Neural cell (in vitro differentiated cells): Measurements from ENCODE around the gene MEAK7. TPM values are rescaled to one million over a fixed set of nuclear protein-coding genes. Genes with fewer than 3 reads are reported as not detected.

ENCODE experiments used
- H2AFZ ChIP-seq: fragments of 200-600, 300-800 bp; sonication (generic), shearing (Covaris generic); 2 replicates; pipeline ENCODE4 v1.6.0; 2014; ENCODE audit warnings: low read depth, mild to moderate bottlenecking, antibody characterized with exemption, low read length, moderate library complexity
- H3F3A ChIP-seq: fragments of 200-600 bp; shearing (Covaris generic); 2 replicates; pipeline ENCODE4 v1.6.1; 2016; ENCODE audit warnings: mild to moderate bottlenecking, moderate library complexity, mixed read lengths, antibody characterized with exemption, low read length; ENCODE audit not compliant: insufficient read depth, poor library complexity, severe bottlenecking
- H3K27ac ChIP-seq: fragments of 200-600, 300-800 bp; sonication (generic), shearing (Covaris generic); 2 replicates; pipeline ENCODE4 v1.5.1; 2014; ENCODE audit warnings: mild to moderate bottlenecking, low read length, moderate library complexity
- H3K27me3 ChIP-seq: fragments of 300-800, 200-600 bp; sonication (generic), shearing (Covaris generic); 2 replicates; pipeline ENCODE4 v1.6.0; 2014; ENCODE audit warnings: mild to moderate bottlenecking, low read depth, low read length, moderate library complexity; ENCODE audit not compliant: insufficient read depth
- H3K36me3 ChIP-seq: fragments of 300-800, 200-600 bp; sonication (generic), shearing (Covaris generic); 2 replicates; pipeline ENCODE4 v1.5.1; 2014; ENCODE audit warnings: mild to moderate bottlenecking, antibody characterized with exemption, low read length, moderate library complexity; ENCODE audit not compliant: insufficient read depth
- H3K4me2 ChIP-seq: fragments of 300-800, 200-600 bp; sonication (generic), shearing (Covaris generic); 2 replicates; pipeline ENCODE4 v1.6.0; 2014; ENCODE audit warnings: mild to moderate bottlenecking, low read length
- H3K4me3 ChIP-seq: fragments of 300-800, 200-600 bp; sonication (generic), shearing (Covaris generic); 2 replicates; pipeline ENCODE4 v1.5.1; 2014; ENCODE audit warnings: mild to moderate bottlenecking, low read length, moderate library complexity
- H3K79me2 ChIP-seq: fragments of 200-600 bp; shearing (Covaris generic); replicated peaks from 2 replicates; pipeline ENCODE4 v1.6.0; 2014; ENCODE audit warnings: mild to moderate bottlenecking, low read length, moderate library complexity; ENCODE audit not compliant: insufficient read depth
- H3K9ac ChIP-seq: fragments of 300-800, 200-600 bp; sonication (generic), shearing (Covaris generic); 2 replicates; pipeline ENCODE4 v1.6.1; 2016; ENCODE audit warnings: mild to moderate bottlenecking, low read length, mixed read lengths
- H3K9me2 ChIP-seq: fragments of 200-600 bp; shearing (Covaris generic); 2 replicates; pipeline ENCODE4 v1.6.1; 2016; ENCODE audit warnings: mild to moderate bottlenecking, low read length, mixed read lengths; ENCODE audit not compliant: insufficient read depth
- H3K9me3 ChIP-seq: fragments of 200-600, 300-800 bp; sonication (generic), shearing (Covaris generic); 2 replicates; pipeline ENCODE4 v1.6.1; 2016; ENCODE audit warnings: mild to moderate bottlenecking, mixed run types, low read length, moderate library complexity, mixed read lengths
- H4K20me1 ChIP-seq: fragments of 200-600 bp; shearing (Covaris generic); 2 replicates; pipeline ENCODE4 v1.6.1; 2016; ENCODE audit warnings: mild to moderate bottlenecking, mixed run types; ENCODE audit not compliant: insufficient read depth
- CTCF ChIP-seq: fragments of 450-650 bp; IDR thresholded peaks from 2 replicates; pipeline ENCODE4 v1.5.1; 2014; ENCODE audit warnings: antibody characterized with exemption, mild to moderate bottlenecking, moderate library complexity; ENCODE audit not compliant: poor library complexity, severe bottlenecking
- EP300 ChIP-seq: fragments of 450-650 bp; conservative IDR thresholded peaks from 2 replicates; pipeline ENCODE4 v1.6.1; 2014; ENCODE audit warnings: antibody characterized with exemption, mild to moderate bottlenecking, moderate library complexity; ENCODE audit not compliant: poor library complexity, severe bottlenecking
- EZH2 ChIP-seq: fragments of 200-600, 300-800 bp; shearing (Covaris generic), sonication (generic); IDR thresholded peaks from 2 replicates; pipeline ENCODE4 v1.6.1; 2014; ENCODE audit warnings: antibody characterized with exemption, low read length, borderline replicate concordance, mild to moderate bottlenecking; ENCODE audit not compliant: insufficient read depth, poor library complexity, severe bottlenecking
- MXI1 ChIP-seq: fragments of 450-650 bp; conservative IDR thresholded peaks from 2 replicates; pipeline ENCODE4 v1.6.1; 2014; ENCODE audit warnings: antibody characterized with exemption, mild to moderate bottlenecking; ENCODE audit not compliant: poor library complexity, severe bottlenecking
- POLR2AphosphoS5 ChIP-seq: IDR thresholded peaks from 2 replicates; pipeline ENCODE4 v1.6.1; 2012
- RAD21 ChIP-seq: fragments of 450-650 bp; conservative IDR thresholded peaks from 2 replicates; pipeline ENCODE4 v1.6.1; 2014; ENCODE audit warnings: antibody characterized with exemption, mild to moderate bottlenecking, moderate library complexity
- REST ChIP-seq: IDR thresholded peaks from 2 replicates; pipeline ENCODE4 v1.6.1; 2012; ENCODE audit warnings: borderline replicate concordance
- SMC3 ChIP-seq: fragments of 450-650 bp; conservative IDR thresholded peaks from 2 replicates; pipeline ENCODE4 v1.6.1; 2014; ENCODE audit warnings: antibody characterized with exemption, mild to moderate bottlenecking, moderate library complexity; ENCODE audit not compliant: poor library complexity
- TAF1 ChIP-seq: IDR thresholded peaks from 2 replicates; pipeline ENCODE4 v1.6.1; 2012; ENCODE audit warnings: low read depth
- polyA plus RNA-seq: library from polyadenylated mRNA; depleted of rRNA; stranded (reverse); fragments of >200 nt; gene quantifications from 2 replicates; pipeline ENCODE4 v1.2.3, GENCODE V29; 2014

MEAK7 gene
- polyA plus RNA-seq, 1 donor from 2014 or later: 12.4 TPM

GRCh38 chr16:84497418-84498222 is 6.8 kb downstream of the MEAK7 start:
- H3K4me2 ChIP-seq: no peak overlapping the region
- H3K27me3 ChIP-seq: no peaks in the 10 kb centered on the region
- H4K20me1 ChIP-seq: no peaks in the 10 kb centered on the region
- peaks cover 23% of the 10 kb centered on the region for H3K36me3 ChIP-seq
- no peak overlapping the region for H3K4me3 ChIP-seq
- H3K27ac ChIP-seq: no peak overlapping the region
- H3K9me3 ChIP-seq: peaks cover 4% of the 10 kb centered on the region
- H3K79me2 ChIP-seq: no peaks in the 10 kb centered on the region
- no peak overlapping the region for H3K9ac ChIP-seq
- H3F3A ChIP-seq: no peaks in the 10 kb centered on the region
- H2AFZ ChIP-seq: no peak overlapping the region
- no peaks in the 10 kb centered on the region for H3K9me2 ChIP-seq
- TF ChIP-seq REST: no peak
- no peak for TF ChIP-seq EP300
- no peak for TF ChIP-seq TAF1
- TF ChIP-seq RAD21: no peak
- TF ChIP-seq MXI1: no peak
- no peak for TF ChIP-seq SMC3
- no peak for TF ChIP-seq POLR2AphosphoS5
- TF ChIP-seq EZH2: no peak
- TF ChIP-seq CTCF: no peak

GRCh38 chr16:84496991-84497390 is 7.5 kb downstream of the MEAK7 start:
- Histone ChIP-seq H3K27me3 (no peaks in the 10 kb centered on the region), H3K4me3 (no peak overlapping the region), H2AFZ (no peak overlapping the region), H3K9me3 (peaks cover 4% of the 10 kb centered on the region), H3K27ac (no peak overlapping the region), H3K36me3 (peaks cover 23% of the 10 kb centered on the region), H3K9ac (no peak overlapping the region), H3F3A (no peaks in the 10 kb centered on the region), H3K79me2 (no peaks in the 10 kb centered on the region), H3K9me2 (no peaks in the 10 kb centered on the region), H3K4me2 (no peak overlapping the region), H4K20me1 (no peaks in the 10 kb centered on the region)
- TF ChIP-seq POLR2AphosphoS5 (no peak), RAD21 (no peak), EZH2 (no peak), TAF1 (no peak), EP300 (no peak), CTCF (no peak), MXI1 (no peak), REST (no peak), SMC3 (no peak)
